ENCODE measurements around the gene TMCC1.

GRCh38 chr3:129918461-129918860, 24.9 kb upstream of the TMCC1 start:
- TF ChIP-seq POLR2A (IDR thresholded peaks at IDR 0.05) (no peak), CTCF (IDR thresholded peaks at IDR 0.05) (no peak)
